ENCODE measurements around the gene SPATA9.
A peak's percentile ranks its signal among the peaks of the same experiment; 100 is the strongest.
"Not testable (repeated sequence)": the region's sequence is repeated elsewhere in the genome, so short reads cannot be mapped to it uniquely, and the experiment has no call there.

SPATA9 gene

DNA sequence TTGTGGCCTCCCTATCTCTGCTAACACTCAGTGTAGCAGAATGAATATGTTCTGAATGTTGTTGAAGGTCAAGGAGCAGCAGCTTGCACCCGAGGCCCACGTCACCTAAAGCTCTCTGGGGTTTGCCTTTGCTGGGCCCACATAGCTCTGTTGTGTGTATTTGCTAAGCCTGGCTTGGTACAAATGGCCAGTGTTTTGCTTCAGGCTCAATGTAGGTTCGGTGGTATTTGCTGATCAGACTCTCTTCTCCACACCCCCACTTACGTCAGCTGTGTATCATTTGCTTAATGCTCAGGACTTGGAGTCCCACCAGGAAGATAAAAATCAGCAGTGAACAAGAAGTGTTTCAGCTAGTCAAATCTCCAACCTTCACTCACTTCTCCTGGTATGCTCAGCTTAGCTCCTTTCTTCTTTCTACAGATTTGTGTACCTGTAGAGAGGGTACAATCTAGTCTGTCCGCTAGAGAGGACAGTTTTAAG lies 41.0 kb downstream of the SPATA9 start:
- DNase-seq = no peak

DNA sequence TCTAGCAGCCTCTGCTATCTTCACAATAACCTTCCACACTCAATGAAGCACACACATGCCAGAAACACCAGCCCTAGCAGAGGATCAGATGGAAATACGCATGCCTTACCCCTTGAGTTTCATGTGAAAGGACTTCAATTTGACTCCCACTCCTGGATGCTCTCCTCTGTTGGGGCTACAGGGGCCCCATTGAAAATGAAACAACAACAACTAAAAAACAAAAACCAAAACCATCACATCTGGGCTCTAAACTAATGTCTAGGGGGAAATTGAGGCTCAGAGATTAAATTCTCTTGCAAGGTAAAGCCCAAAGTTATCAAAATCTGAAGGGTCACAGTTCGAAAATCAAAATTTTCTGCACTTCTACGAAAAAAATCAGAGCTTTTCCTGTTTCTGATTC lies 44.2 kb downstream of the SPATA9 start:
- DNase-seq = no peak

DNA sequence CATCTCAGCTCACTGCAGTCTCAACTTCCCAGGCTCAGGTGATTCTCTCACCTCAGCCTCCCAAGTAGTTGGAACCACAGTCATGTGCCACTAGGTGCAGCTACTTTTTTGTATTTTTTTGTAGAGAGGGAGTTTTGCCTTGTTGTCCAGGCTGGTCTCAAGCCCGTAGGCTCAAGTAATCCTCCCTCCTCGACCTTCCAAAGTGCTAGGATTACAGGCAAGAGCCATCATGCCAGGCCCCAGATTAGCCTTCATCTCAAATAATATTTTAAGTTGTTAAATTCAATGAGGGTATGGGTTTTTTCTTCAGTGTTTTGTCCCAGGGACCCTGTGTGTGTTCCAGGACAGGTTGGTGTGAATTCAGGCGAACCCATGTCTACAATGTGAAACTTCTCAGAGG lies 48.7 kb downstream of the SPATA9 start:
- DNase-seq = no peak

DNA sequence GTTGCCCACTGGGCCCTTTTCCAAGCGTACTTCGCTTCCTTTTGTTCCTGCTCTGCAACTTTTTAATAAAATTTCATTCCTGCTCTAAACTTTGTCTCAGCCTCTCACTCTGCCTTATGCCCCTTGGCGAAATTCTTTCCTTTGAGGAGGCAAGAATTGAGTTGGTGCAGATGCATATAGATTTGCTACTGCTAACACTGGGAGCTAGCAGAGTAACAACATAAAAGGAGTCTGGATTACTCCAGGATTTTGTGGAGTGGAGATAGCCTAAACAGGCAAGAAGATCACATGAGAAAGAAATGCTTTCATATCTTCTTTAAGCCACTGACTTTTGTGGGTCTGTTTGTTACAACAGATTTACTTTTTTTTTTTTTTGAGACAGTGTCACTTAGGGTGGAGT lies 49.1 kb downstream of the SPATA9 start:
- no peak for DNase-seq

DNA sequence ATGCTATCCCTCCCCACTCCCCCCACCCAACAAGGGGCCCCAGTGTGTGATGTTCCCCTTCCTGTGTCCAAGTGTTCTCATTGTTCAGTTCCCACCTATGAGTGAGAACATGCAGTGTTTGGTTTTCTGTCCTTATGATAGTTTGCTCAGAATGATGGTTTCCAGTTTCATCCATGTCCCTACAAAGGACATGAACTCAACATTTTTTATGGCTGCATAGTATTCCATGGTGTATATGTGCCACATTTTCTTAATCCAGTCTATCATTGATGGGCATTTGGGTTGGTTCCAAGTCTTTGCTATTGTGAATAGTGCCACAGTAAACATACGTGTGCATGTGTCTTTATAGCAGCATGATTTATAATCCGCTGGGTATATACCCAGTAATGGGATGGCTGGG lies 49.8 kb downstream of the SPATA9 start:
- DNase-seq = not testable (repeated sequence)

DNA sequence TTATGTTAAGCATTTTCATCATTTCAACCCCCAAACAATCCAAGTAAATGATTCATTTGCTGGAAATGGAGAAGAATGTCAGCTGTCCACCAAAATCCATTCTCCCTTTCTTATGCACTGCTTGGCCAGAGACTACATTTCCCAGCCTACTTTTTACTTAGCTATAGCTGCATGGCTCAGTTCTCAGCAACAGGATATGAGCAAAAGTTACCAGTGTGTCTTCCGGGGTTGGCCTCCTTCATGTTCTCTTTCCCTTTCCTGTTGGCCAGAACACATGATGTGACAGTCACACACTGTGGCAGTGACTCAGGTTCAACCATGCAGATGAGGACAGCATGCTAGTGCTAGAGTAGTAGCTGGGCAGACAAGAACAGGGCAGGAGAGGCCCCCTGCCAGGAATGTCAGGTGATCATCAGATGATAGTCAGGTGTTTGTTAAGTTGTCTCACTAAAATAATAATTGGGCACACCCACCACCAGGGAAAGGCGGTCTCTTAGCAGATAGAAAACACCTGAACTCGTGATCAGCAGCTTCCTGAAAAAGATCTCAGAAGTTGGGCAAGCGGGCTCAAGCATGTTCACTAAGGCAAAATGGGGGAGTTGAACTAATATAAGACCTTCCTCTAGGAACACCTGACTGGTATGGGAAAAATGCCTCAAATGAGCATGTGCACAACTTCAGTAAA lies 50.7 kb downstream of the SPATA9 start:
- DNase-seq = no peak

DNA sequence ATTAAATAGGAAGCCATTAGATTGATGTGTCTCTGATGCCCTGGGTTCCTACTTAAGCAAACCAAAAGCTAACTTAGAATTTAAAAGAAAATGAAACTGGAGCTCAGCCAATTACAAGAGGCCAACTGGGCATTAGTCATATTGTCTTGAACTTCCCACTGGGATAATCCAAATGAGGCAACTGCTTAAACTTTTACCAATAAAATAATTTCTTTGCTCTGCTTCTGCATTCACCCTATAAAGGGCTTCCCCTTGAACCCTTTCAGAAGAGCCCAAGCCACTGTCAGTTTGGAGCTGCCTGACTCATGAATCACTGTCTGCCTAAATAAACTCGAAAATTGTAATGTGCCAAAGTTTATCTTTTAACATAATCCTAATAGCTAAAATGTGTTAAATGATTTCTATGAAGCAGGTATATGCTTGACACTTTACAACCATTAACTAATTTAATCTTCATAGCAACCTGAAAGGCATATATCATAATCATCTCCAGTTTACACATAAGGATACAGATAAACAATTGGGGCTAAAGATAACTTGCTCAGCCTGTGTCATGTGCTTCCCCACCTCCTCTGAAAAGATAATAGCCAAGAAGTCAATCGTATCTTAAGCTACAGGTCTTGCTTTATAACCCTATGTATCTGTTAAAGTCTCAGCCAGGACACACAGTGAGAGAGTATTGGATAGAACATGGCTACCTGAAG lies 51.4 kb downstream of the SPATA9 start:
- no peak for DNase-seq

DNA sequence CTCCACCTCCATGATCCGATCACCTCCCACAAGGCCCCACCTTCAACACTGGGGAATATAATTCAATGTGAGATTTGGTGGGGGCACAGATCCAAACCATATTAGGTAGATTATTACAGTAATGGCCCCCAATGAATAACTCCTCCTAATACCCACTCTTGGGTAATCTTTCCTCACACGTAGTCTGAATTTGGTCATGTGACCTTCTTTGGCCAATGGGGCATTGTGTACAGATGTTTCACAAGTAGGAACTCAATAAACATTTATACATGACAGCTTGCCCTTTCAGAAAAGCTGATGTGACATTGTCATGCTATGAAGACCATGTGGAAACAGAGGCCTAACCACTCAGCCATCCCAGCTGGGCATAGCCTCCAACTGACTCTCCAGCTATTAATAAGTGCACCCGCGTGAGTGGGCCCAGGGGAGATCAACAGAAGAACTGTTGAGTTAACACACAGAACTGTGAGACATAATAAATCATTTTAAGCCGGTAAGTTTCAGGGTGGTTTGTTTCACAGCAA lies 52.3 kb downstream of the SPATA9 start:
- no peak for DNase-seq

DNA sequence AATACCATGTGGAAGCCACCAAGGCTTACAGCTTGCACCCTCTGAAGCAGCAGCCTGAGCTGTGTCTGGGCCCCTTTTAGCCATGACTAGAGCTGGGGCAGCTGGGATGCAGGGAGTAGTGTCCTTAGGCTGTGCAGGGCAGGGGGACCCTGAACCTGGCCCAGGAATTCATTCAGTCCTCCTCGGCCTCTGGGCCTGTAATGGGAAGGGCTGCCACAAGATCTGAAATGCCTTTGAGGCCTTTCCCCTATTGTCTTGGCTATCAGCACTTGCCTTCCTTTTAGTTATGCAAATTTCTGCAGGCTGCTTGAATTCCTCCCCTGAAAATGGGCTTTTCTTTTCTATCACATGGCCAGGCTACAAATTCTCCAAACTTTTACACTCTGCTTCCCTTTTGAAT lies 53.9 kb downstream of the SPATA9 start:
- DNase-seq = no peak

DNA sequence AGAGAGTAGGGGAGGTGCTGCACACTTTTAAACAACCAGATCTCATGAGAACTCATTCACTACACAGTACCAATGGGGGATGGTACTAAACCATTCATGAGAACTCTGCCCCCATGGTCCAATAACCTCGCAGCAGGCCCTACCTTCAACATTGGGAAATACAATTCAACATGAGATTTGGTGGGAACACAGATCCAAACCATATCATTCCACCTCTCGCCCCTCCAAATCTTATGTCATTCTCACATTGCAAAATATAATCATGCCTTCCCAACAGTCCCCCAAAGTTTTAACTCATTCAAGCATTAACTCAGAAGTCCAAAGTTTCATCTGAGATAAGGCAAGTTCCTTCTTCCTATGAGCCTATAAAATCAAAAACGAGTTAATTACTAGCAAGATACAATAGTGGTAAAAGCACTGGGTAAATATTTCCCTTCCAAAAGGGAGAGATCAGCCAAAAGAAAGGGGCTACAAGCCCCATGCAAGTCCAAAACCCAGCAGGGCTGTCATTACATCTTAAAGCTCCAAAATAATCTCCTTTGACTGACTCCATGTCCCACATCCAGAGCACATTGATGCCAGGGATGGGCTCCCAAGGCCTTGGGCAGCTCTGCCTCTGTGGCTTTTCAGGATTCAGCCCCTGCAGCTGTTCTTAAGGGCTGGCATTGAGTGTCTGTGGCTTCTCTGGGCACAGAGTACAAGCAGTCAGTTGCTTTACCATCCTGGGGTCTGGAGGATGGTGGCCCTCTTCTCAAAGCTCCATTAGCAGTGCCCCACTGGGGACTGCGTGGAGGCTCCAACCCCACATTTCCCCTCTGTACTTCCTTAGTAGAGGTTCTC lies 54.6 kb downstream of the SPATA9 start:
- no peak for DNase-seq

DNA sequence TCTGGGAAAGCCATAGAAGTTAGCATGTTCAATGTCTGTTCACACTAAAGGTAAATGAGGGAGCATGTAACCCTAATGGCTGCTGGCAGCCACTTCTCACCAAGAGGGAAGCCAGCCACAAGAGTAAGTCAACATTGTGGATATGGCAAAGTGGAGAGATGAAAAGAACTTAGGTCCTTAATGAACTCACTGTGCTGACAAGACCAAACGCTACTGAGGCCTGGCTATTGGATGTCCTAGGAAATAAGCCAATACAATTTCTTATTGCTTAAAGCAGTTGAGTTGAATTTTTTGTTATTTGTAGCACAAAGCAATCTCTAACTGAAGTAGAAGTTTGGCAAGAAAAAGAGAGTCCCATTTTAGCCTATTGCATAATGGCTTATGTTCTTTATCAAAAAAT lies 56.1 kb downstream of the SPATA9 start:
- no peak for DNase-seq

DNA sequence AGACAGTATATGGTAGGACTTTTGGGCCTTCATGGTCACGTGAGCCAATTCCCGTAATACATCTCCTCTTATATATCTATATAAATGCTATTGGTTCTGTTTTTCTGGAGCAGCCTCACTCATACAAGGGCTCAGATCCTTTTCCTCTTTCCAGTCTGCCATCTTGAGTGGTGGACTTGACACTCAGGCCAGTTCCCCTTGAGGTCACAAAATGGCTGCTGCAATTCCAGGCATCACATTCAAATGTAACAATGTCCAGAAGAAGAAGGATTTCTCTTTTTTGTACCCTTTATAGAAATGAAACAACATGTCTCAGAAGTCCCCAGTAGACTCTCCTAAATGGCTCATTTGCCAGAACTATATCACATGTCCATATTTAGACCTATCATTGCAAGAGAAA lies 58.4 kb downstream of the SPATA9 start:
- no peak for DNase-seq

DNA sequence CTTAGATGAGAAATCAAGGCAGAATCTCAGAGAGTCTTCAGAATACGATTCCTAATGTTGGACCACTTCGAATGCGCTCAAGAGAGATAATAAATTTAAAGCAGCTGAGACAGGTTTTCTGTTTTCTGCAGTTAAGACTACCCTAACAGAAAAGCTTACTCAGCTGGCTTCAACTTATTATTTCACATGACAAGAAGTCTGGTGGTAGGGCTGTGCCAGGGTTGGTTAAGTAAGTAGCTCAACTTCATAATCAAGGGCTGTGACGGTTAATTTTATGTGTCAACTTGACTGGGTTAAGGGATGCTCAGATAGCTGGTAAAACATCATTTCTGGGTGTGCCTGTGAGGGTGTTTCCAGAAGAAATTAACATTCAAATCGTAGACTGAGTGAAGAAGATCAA lies 59.1 kb downstream of the SPATA9 start:
- no peak for DNase-seq

DNA sequence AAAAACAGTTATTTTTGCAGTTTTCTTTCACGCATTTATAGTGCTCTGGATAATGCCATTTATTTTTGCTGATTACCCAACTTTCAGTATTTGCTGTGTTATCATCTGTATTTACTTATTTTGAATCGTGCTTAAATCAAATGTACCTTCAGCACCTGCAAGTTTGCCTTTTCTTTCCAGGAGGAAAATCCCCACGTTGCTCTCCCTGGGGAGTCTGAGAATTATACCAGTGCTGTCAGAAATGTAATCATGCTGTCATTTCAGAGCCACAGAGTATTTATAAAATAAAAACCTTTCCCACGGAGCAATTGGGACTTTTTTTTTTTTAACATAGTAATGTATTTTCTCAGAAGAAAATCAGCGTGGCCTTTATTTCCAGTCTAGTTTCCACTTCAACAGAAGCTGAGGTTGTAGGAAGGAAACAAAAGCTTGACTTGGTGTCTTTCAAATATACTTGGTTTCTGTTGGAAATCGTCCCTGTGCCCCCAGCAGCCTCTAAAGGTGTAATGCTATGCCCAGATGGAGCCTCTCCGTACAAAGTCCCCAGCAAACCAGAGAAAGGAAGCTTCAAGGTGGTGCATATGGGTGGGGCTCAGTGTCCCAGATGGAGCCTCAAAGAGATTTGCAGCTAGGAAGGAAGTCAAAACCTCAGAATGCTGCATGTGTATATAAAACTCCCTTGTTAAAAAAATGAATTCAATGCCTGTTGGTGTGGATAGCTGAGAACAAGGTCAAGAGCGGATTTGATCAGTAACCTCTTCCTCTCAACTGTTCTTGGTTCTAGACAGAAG lies 60.8 kb downstream of the SPATA9 start:
- DNase-seq = no peak

DNA sequence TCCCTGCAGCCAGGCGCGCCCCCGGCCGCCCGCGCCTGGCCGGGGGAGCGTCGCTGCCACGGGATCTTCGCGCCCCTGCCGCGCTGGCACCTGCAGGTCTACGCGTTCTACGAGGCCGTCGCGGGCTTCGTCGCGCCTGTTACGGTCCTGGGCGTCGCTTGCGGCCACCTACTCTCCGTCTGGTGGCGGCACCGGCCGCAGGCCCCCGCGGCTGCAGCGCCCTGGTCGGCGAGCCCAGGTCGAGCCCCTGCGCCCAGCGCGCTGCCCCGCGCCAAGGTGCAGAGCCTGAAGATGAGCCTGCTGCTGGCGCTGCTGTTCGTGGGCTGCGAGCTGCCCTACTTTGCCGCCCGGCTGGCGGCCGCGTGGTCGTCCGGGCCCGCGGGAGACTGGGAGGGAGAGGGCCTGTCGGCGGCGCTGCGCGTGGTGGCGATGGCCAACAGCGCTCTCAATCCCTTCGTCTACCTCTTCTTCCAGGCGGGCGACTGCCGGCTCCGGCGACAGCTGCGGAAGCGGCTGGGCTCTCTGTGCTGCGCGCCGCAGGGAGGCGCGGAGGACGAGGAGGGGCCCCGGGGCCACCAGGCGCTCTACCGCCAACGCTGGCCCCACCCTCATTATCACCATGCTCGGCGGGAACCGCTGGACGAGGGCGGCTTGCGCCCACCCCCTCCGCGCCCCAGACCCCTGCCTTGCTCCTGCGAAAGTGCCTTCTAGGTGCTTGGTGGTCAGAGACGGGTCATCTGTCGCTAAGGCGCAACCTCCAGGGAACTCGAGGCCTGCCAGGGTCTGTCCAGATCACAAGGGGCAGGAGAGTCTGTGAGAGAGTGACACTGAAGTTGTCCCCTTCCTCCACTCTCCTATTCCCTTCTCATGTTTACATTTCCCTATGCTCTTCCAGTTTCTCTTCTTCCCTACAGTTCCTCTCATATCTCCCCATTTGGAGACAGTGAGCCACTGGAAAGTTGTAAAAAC lies 61.6 kb downstream of the SPATA9 start:
- DNase-seq = peak; percentile 6

DNA sequence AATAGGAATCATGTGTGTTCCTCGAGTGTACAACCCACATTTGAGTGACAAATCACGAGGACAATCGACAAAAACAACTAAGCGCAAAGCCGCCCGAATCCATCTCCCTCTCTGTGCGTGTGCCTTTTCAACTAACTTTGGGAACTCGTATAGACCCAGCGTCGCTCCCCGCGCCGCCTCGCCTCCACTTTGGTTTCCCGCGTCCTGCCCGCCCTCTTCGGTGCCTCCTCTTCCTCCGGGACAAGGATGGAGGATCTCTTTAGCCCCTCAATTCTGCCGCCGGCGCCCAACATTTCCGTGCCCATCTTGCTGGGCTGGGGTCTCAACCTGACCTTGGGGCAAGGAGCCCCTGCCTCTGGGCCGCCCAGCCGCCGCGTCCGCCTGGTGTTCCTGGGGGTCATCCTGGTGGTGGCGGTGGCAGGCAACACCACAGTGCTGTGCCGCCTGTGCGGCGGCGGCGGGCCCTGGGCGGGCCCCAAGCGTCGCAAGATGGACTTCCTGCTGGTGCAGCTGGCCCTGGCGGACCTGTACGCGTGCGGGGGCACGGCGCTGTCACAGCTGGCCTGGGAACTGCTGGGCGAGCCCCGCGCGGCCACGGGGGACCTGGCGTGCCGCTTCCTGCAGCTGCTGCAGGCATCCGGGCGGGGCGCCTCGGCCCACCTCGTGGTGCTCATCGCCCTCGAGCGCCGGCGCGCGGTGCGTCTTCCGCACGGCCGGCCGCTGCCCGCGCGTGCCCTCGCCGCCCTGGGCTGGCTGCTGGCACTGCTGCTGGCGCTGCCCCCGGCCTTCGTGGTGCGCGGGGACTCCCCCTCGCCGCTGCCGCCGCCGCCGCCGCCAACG lies 62.5 kb downstream of the SPATA9 start, which contains the start of gene GPR150:
Gene GPR150, plus strand, starts transcription at position 58 of the 840 bp plus-strand sequence. Its CDS starts 189 bp downstream, at position 247.
- DNase-seq = peak; percentile 32

DNA sequence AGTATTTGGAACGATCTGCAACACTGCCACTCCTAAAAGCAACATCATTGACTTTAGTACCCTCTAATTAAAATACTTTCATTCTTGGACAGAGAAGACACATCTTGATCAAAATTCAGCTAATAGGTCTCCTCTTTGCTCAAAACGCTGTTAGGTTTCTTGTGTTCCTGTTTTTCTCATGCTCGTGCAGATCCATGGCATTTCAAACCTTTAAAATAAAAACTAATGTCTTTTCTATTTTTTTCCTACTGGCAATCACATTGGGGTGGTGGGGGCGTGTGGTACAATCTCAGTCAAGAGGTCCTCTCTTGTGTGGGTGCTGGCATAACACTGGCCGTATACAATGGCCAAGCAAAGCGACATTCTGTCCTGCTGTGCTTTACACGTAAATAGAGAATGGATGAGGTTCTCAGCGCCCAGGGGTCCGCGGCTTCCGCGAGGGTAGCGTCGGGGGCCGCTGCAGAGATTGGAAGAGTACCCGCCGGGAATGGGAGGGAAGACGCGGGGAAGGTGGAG lies 63.2 kb downstream of the SPATA9 start:
- DNase-seq = no peak

DNA sequence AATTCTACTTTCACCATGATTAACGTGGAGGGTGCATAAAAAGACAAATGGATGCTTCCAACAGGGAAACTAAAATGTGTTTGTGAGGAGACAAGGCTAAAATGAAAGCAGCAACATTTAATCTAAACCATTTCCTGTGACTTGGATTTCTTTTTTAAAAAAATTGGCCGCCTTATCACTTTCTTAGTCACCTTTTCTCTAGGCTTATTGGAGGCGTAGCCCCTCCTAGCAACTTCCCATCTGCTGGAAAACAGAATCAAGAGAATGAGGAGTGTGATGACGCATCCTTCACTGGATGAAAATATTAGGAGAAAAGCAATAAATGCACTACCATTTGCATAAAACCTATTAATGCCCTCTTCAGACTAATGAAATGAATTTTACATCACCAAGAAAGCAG lies 63.7 kb downstream of the SPATA9 start:
- DNase-seq = no peak

DNA sequence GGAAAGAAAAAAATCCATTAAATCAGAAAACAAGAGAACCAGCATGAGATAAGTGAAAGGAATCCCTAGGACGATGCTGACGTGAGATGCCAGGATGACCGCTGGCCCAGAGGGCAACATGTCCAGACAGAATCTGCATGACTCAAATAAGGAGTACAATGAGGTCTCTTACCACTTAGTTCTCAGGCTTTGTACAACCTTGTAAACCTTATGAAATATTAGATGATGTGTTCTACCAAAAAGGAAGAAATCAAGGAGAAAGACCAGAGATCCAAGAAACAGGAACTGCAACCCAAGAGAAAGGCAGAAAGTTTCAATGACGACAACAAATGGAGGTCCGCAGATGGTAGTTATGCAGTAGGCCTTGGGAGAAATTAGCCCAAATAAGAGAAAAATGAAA lies 65.7 kb downstream of the SPATA9 start:
- DNase-seq = no peak

DNA sequence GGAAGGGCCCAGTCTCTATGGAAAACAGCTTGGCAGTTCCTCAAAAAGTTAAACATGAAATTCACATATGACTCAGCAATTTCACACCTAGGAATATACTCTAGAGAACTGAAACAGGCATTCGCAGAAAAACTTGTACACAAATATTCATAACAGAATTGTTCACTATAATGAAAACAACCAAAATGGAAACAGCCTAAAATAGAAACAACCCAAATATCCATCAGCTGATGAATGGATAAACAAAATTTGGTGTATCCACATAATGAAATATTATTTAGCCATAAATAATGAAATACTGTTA lies 67.7 kb downstream of the SPATA9 start:
- no peak for DNase-seq

All from NCI-H1092 (cell line).